HEK293 (cell line): ENCODE results near the gene HOXB8.
A peak's percentile ranks its signal among the peaks of the same experiment; 100 is the strongest.

Experiments used
- CTCF ChIA-PET: fragments of 350-600 bp; formaldehyde crosslinking; extraction: SDS; loops from one replicate; lab custom pipeline; 2021; ENCODE audit warnings: antibody characterized with exemption; lab: Yijun Ruan, JAX
- POLR2A ChIA-PET: fragments of 300-600 bp; formaldehyde crosslinking; extraction: SDS; loops from one replicate; lab custom pipeline; 2020; ENCODE audit warnings: antibody characterized with exemption, inconsistent platforms; lab: Yijun Ruan, JAX
- H3K27ac ChIP-seq: fragments of 200-500 bp; sonication (Bioruptor generic); 2 replicates; pipeline ENCODE4 v1.5.1; 2014; ENCODE audit warnings: low read depth, low read length, control low read depth, inconsistent platforms; ENCODE audit errors: extremely low read depth
- H3K36me3 ChIP-seq, 2 experiments: fragments of 200-500 bp in 1 of 2; sonication (Bioruptor generic) in 1 of 2; 1 replicate in 1 of 2; 2 replicates in 1 of 2; pipeline ENCODE4 v1.5.1; 2014 to 2017; ENCODE audit warnings: inconsistent platforms in 2 of 2, low read length in 2 of 2; ENCODE audit not compliant: control insufficient read depth in 2 of 2, insufficient read depth in 1 of 2
- H3K4me1 ChIP-seq: fragments of 200-500 bp; sonication (Bioruptor generic); 2 replicates; pipeline ENCODE4 v1.5.1; 2014; ENCODE audit warnings: mild to moderate bottlenecking, low read length, inconsistent platforms; ENCODE audit not compliant: control insufficient read depth, insufficient read depth
- H3K4me3 ChIP-seq: 2 replicates; pipeline ENCODE4 v1.5.1; 2011; ENCODE audit warnings: low read depth, mild to moderate bottlenecking, control low read depth, low read length, moderate library complexity
- H3K9me3 ChIP-seq: fragments of 200-500 bp; sonication (Bioruptor generic); 2 replicates; pipeline ENCODE4 v1.5.1; 2014; ENCODE audit warnings: low read depth, low read length, inconsistent platforms; ENCODE audit not compliant: control insufficient read depth, insufficient read depth
- HOXA7 ChIP-seq: sonication (generic); formaldehyde crosslinking; IDR thresholded peaks from 2 replicates; pipeline ENCODE4 v1.8.1; 2022; ENCODE audit warnings: missing genetic modification reagents, borderline replicate concordance
- HOXC10 ChIP-seq: sonication (generic); formaldehyde crosslinking; IDR thresholded peaks from 2 replicates; pipeline ENCODE4 v1.8.1; 2023; ENCODE audit warnings: mild to moderate bottlenecking, missing genetic modification reagents
- KLF16 ChIP-seq: fragments of 450-650 bp; formaldehyde crosslinking; IDR thresholded peaks from 2 replicates; pipeline ENCODE4 v1.5.1; 2017; ENCODE audit warnings: missing biosample characterization, missing genetic modification characterization
- KLF9 ChIP-seq: fragments of 450-650 bp; formaldehyde crosslinking; IDR thresholded peaks from 2 replicates; pipeline ENCODE4 v1.5.1; 2016; ENCODE audit warnings: missing biosample characterization, missing genetic modification characterization, low read depth
- MYNN ChIP-seq: fragments of 450-650 bp; formaldehyde crosslinking; IDR thresholded peaks from 2 replicates; pipeline ENCODE4 v1.5.1; 2016; ENCODE audit warnings: missing biosample characterization, missing genetic modification characterization, borderline replicate concordance
- PRDM1 ChIP-seq: fragments of 450-650 bp; formaldehyde crosslinking; IDR thresholded peaks from 2 replicates; pipeline ENCODE4; 2016; ENCODE audit warnings: missing biosample characterization, missing genetic modification characterization
- SCRT1 ChIP-seq: fragments of 450-650 bp; formaldehyde crosslinking; IDR thresholded peaks from 2 replicates; pipeline ENCODE4 v1.5.1; 2016; ENCODE audit warnings: missing biosample characterization, missing genetic modification characterization, borderline replicate concordance
- SP7 ChIP-seq: fragments of 450-650 bp; formaldehyde crosslinking; IDR thresholded peaks from 2 replicates; pipeline ENCODE4 v1.5.1; 2016; ENCODE audit warnings: missing biosample characterization, missing genetic modification characterization
- ZBTB17 ChIP-seq: fragments of 450-650 bp; formaldehyde crosslinking; IDR thresholded peaks from 2 replicates; pipeline ENCODE4 v1.5.1; 2016; ENCODE audit warnings: missing biosample characterization, missing genetic modification characterization
- ZNF112 ChIP-seq: fragments of 450-650 bp; formaldehyde crosslinking; IDR thresholded peaks from 2 replicates; pipeline ENCODE4 v1.5.0; 2017; ENCODE audit warnings: missing biosample characterization, missing genetic modification characterization
- ZNF132 ChIP-seq: fragments of 450-650 bp; formaldehyde crosslinking; IDR thresholded peaks from 2 replicates; pipeline ENCODE4 v1.5.1; 2017; ENCODE audit warnings: missing biosample characterization, missing genetic modification characterization, borderline replicate concordance
- ZNF155 ChIP-seq: fragments of 450-650 bp; formaldehyde crosslinking; IDR thresholded peaks from 2 replicates; pipeline ENCODE4 v1.5.1; 2016; ENCODE audit warnings: missing biosample characterization, missing genetic modification characterization
- ZNF274 ChIP-seq, 2 experiments: fragments of 200-500 bp in 1 of 2; fragments of 450-650 bp in 1 of 2; sonication (Bioruptor generic) in 1 of 2; formaldehyde crosslinking in 1 of 2; IDR thresholded peaks; 2 replicates each; pipeline versions ENCODE4 v1.5.1 to v1.6.1; 2014 to 2016; ENCODE audit warnings: borderline replicate concordance in 1 of 2, inconsistent platforms in 1 of 2, low read length in 1 of 2, missing biosample characterization in 1 of 2, missing genetic modification characterization in 1 of 2
- ZNF366 ChIP-seq: fragments of 450-650 bp; formaldehyde crosslinking; conservative IDR thresholded peaks from 2 replicates; pipeline ENCODE4 v1.5.1; 2016; ENCODE audit warnings: missing biosample characterization, missing genetic modification characterization
- ZNF473 ChIP-seq: fragments of 450-650 bp; formaldehyde crosslinking; IDR thresholded peaks from 2 replicates; pipeline ENCODE4 v1.5.1; 2017; ENCODE audit warnings: missing biosample characterization, missing genetic modification characterization
- ZNF501 ChIP-seq: fragments of 450-650 bp; formaldehyde crosslinking; IDR thresholded peaks from 2 replicates; pipeline ENCODE4 v1.5.1; 2016; ENCODE audit warnings: missing biosample characterization, missing genetic modification characterization
- ZNF513 ChIP-seq: fragments of 450-650 bp; IDR thresholded peaks from 2 replicates; pipeline ENCODE4 v1.5.1; 2018; ENCODE audit warnings: missing biosample characterization, missing genetic modification characterization
- ZNF600 ChIP-seq: fragments of 450-650 bp; formaldehyde crosslinking; IDR thresholded peaks from 2 replicates; pipeline ENCODE4 v1.5.1; 2016; ENCODE audit warnings: missing biosample characterization, missing genetic modification characterization
- ZNF629 ChIP-seq: fragments of 450-650 bp; formaldehyde crosslinking; IDR thresholded peaks from 2 replicates; pipeline ENCODE4 v1.5.1; 2017; ENCODE audit warnings: missing biosample characterization, missing genetic modification characterization
- ZNF645 ChIP-seq: fragments of 450-650 bp; formaldehyde crosslinking; IDR thresholded peaks from 2 replicates; pipeline ENCODE4; 2016; ENCODE audit warnings: missing biosample characterization, missing genetic modification characterization
- ZNF692 ChIP-seq: fragments of 450-650 bp; formaldehyde crosslinking; IDR thresholded peaks from 2 replicates; pipeline ENCODE4 v1.5.1; 2016; ENCODE audit warnings: missing biosample characterization, missing genetic modification characterization
- ZNF76 ChIP-seq: fragments of 450-650 bp; formaldehyde crosslinking; IDR thresholded peaks from 2 replicates; pipeline ENCODE4; 2016; ENCODE audit warnings: low read depth, missing biosample characterization, missing genetic modification characterization, borderline replicate concordance
- TF ChIP-seq, protein P1 (sequence below): fragments of 450-650 bp; formaldehyde crosslinking; IDR thresholded peaks from 2 replicates; pipeline ENCODE4 v1.5.1; 2016; ENCODE audit warnings: missing biosample characterization, missing genetic modification characterization

HOXB8 gene

DNA sequence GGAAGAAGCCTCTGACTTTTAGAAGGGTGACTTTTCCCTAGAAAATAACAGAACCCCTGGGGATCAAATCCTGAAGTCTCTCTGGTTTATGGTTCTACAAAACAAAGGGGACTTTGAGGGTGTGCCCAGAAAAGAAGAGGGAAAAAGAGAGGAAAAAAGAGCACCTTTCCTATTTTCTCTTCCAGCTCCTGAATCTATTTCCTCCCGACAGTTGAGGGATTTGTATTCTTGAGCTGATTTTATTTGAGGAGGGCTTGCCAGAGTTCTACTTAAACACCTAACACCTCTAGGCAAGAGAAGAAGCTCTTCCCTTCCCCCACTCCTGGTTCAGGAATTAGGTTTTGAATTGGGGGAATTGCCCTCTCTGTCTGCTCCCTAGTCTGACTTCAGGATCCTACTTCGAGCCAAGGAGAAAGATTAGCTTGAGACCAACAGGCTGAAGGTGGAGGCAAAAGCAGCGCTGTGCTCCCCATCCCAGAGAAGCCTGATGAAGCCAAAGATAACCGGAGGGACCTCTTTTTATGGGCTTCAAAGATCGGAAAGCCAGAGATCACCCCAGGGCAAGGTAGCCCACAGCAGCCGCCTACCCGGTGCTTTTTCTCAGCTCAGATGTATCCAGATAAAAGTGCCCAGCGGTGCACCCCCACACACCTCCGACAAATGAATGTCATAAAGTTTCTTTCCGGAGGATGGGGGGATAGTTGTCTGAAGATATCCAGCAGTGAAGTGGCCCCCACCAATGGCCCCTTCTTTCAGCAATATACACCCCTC is 25.8 kb downstream of the HOXB8 start (continued):
- TF ChIP-seq ZNF76 (tag by site-specific recombination) (no peak), ZNF501 (no peak)

DNA sequence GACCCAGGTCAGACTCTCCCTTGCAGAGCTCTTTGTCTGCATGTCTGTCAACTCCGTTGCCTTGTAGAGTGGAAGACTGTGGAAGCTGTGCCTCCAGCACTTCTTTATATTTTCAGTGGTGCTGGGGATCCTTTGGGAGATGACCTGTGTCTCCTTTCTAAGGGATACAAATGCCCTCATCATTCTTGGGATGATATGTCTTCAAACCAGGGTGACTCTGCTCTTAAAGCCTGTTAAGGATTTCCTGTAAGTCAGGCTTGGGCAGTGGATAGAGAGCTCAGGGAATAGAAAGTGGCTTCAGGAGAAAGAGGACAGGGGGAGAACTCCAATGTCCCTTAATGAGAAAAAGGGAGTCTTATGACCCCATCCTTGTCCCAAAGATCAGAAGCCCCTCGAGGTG is 26.6 kb downstream of the HOXB8 start:
- no peak overlapping the region for H3K4me3 ChIP-seq
- POLR2A ChIA-PET = interaction anchor here (0.8 to 2.4 kb wide), 6 partner anchors 12 to 88 kb away, joined by 3 to 9 read pairs (median 4); no protein-coding TSS in a partner anchor
- TF ChIP-seq, protein P1, sequence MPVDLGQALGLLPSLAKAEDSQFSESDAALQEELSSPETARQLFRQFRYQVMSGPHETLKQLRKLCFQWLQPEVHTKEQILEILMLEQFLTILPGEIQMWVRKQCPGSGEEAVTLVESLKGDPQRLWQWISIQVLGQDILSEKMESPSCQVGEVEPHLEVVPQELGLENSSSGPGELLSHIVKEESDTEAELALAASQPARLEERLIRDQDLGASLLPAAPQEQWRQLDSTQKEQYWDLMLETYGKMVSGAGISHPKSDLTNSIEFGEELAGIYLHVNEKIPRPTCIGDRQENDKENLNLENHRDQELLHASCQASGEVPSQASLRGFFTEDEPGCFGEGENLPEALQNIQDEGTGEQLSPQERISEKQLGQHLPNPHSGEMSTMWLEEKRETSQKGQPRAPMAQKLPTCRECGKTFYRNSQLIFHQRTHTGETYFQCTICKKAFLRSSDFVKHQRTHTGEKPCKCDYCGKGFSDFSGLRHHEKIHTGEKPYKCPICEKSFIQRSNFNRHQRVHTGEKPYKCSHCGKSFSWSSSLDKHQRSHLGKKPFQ (tag by site-specific recombination) = no peak
- TF ChIP-seq PRDM1 (tag by site-specific recombination) (peak; percentile 89), ZNF629 (tag by site-specific recombination) (no peak), ZNF366 (tag by site-specific recombination) (0 out of 2 replicates have a peak, but pooled peaks have one; percentile 9), HOXC10 (no peak), KLF16 (no peak), ZBTB17 (no peak), ZNF692 (tag by site-specific recombination) (no peak), SP7 (tag by site-specific recombination) (no peak), ZNF645 (tag by site-specific recombination) (no peak), HOXA7 (no peak), MYNN (no peak), ZNF473 (tag by site-specific recombination) (no peak), ZNF274 (IDR thresholded peaks at IDR 0.05; ENCODE audit: low read length) (no peak), ZNF274 (tag by site-specific recombination; IDR thresholded peaks at IDR 0.05; ENCODE audit: borderline replicate concordance) (no peak), ZNF600 (tag by site-specific recombination) (peak; percentile 34; the same call in 1 of the 2 replicates), KLF9 (tag by site-specific recombination) (no peak), ZNF112 (no peak), ZNF155 (no peak), ZNF132 (no peak), ZNF513 (tag by site-specific recombination) (no peak), SCRT1 (tag by site-specific recombination) (no peak)
- TF ChIP-seq, all 188 proteins: peak for 3
- Histone ChIP-seq H3K27ac (peak overlapping the region; percentile 92), H3K9me3 (no peaks in the 10 kb centered on the region), H3K4me1 (peaks cover 44% of the 10 kb centered on the region), H3K36me3 (peaks cover 0 to 30% of the 10 kb centered on the region in 2 experiments; a peak in 2 of 3 replicates)
- CTCF ChIA-PET = interaction anchor here (0.6 to 3.2 kb wide), 19 partner anchors 25 to 373 kb away, joined by 3 to 18 read pairs (median 4); no protein-coding TSS in a partner anchor
